HL-60 (cell line): Measurements from ENCODE around the gene AKAP6.

Experiments
- DNase-seq, 2 experiments: peaks; one replicate each; pipeline ENCODE4 v3.0.0-alpha.2; 2010 to 2020; ENCODE audit warnings: low read depth in 1 of 2, low spot score in 1 of 2
- H3K27ac ChIP-seq: fragments of 250-450 bp; sonication (Bioruptor Pico); replicated peaks from 2 replicates; pipeline ENCODE4 v1.5.1; 2020; ENCODE audit warnings: mild to moderate bottlenecking, moderate library complexity
- H3K27me3 ChIP-seq: fragments of 250-450 bp; sonication (Bioruptor Pico); 2 replicates; pipeline ENCODE4 v1.5.1; 2021; ENCODE audit warnings: mild to moderate bottlenecking, moderate library complexity; ENCODE audit not compliant: insufficient read depth, poor library complexity, severe bottlenecking
- H3K4me3 ChIP-seq: replicated peaks from 2 replicates; pipeline ENCODE4 v1.5.1; 2011; ENCODE audit warnings: mild to moderate bottlenecking, control low read depth, low read length; ENCODE audit not compliant: insufficient read depth
- CTCF ChIP-seq: IDR thresholded peaks from one replicate; pipeline ENCODE4 v1.5.1; 2011; ENCODE audit warnings: low read length, control low read depth, inconsistent platforms; ENCODE audit not compliant: insufficient read depth
- GABPA ChIP-seq: IDR thresholded peaks from 2 replicates; pipeline ENCODE4 v1.6.1; 2012; ENCODE audit warnings: low read depth
- POLR2AphosphoS5 ChIP-seq: IDR thresholded peaks from 2 replicates; pipeline ENCODE4 v1.6.1; 2012; ENCODE audit warnings: low read depth
- REST ChIP-seq: IDR thresholded peaks from 2 replicates; pipeline ENCODE4 v1.6.1; 2012; ENCODE audit warnings: low read depth; ENCODE audit not compliant: insufficient replicate concordance
- SPI1 ChIP-seq: IDR thresholded peaks from 2 replicates; pipeline ENCODE4 v1.6.1; 2012; ENCODE audit warnings: low read depth, mild to moderate bottlenecking, borderline replicate concordance

The AKAP6 gene

GRCh38 chr14:32396885-32397284, 67.8 kb downstream of the AKAP6 start:
- no peak for TF ChIP-seq SPI1
- TF ChIP-seq REST, result no peak
- TF ChIP-seq POLR2AphosphoS5, result no peak
- no peak for TF ChIP-seq CTCF
- no peak for TF ChIP-seq GABPA
- no peak overlapping the region for H3K27ac ChIP-seq
- no peaks in the 10 kb centered on the region for H3K27me3 ChIP-seq
- DNase-seq, result no peak
- no peak overlapping the region for H3K4me3 ChIP-seq

- TF ChIP-seq POLR2AphosphoS5, result no peak
- no peak for TF ChIP-seq CTCF
- no peak for TF ChIP-seq SPI1
- TF ChIP-seq GABPA, result no peak
- no peak for TF ChIP-seq REST
- DNase-seq, result no peak
- H3K4me3 ChIP-seq, result no peak overlapping the region
- H3K27me3 ChIP-seq, result no peaks in the 10 kb centered on the region
- H3K27ac ChIP-seq, result no peak overlapping the region
Observed at GRCh38 chr14:32397861-32398640, 69.0 kb downstream of the AKAP6 start.

GRCh38 chr14:32399920-32400319, 70.8 kb downstream of the AKAP6 start:
- no peak overlapping the region for H3K4me3 ChIP-seq
- no peak overlapping the region for H3K27ac ChIP-seq
- no peak for TF ChIP-seq CTCF
- TF ChIP-seq GABPA, result no peak
- H3K27me3 ChIP-seq, result no peaks in the 10 kb centered on the region
- DNase-seq, result no peak

- TF ChIP-seq SPI1 (no peak), CTCF (no peak), REST (no peak), POLR2AphosphoS5 (no peak), GABPA (no peak)
- no peak overlapping the region for H3K27ac ChIP-seq
- DNase-seq, result no peak
- no peaks in the 10 kb centered on the region for H3K27me3 ChIP-seq
- H3K4me3 ChIP-seq, result no peak overlapping the region
Observed at GRCh38 chr14:32400480-32400879, 71.4 kb downstream of the AKAP6 start.
